DMS53 treated with DMSO at 0.1 percent for 48 hours (cell line): Measurements from ENCODE around the gene ZNF385B.
"Not testable (repeated sequence)": the region's sequence is repeated elsewhere in the genome, so short reads cannot be mapped to it uniquely, and the experiment has no call there.

Experiments
- DNase-seq: peaks from one replicate; lab custom pipeline; 2025; ENCODE audit not compliant: unreplicated experiment; lab: John Stamatoyannopoulos, UW

ZNF385B gene

DNA sequence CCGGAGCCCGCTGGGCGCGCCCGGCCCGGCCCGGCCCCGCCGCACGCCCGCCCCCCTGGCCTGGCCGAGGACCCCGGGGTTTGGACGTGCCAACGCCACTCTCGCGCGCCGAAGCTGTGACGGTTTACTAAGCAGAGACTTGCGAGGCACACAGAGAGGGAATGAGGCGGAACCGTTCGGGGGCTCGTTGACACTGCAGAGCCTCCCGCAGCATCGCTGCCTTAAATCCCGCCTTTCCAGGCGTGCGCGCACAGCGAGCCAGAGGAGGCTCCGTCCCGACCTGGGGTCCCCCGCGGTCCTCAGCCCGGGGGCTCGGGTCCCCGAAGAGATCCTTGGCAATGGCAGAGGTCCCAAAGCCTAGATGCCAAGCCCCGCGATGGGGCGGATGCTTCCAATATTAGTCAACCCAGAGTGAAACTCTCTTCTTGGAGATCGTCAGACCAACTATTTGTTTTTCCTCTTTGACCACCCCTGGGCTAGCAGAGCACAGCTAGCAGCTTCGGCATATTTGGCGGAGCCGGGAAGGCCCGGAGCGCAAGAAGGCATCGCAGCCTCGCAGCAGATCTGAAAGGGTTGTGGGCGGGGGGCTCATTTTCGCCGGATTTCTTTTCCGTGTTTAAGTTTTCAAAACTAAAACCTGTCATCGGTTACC lies at the start of gene ZNF385B:
TSS of gene ZNF385B (minus strand) at position 197 of the 652 bp plus-strand sequence.
- peak; percentile 26 for DNase-seq

GRCh38 chr2:179910735-179911113 lies 49.3 kb upstream of the ZNF385B start:
- DNase-seq: no peak

DNA sequence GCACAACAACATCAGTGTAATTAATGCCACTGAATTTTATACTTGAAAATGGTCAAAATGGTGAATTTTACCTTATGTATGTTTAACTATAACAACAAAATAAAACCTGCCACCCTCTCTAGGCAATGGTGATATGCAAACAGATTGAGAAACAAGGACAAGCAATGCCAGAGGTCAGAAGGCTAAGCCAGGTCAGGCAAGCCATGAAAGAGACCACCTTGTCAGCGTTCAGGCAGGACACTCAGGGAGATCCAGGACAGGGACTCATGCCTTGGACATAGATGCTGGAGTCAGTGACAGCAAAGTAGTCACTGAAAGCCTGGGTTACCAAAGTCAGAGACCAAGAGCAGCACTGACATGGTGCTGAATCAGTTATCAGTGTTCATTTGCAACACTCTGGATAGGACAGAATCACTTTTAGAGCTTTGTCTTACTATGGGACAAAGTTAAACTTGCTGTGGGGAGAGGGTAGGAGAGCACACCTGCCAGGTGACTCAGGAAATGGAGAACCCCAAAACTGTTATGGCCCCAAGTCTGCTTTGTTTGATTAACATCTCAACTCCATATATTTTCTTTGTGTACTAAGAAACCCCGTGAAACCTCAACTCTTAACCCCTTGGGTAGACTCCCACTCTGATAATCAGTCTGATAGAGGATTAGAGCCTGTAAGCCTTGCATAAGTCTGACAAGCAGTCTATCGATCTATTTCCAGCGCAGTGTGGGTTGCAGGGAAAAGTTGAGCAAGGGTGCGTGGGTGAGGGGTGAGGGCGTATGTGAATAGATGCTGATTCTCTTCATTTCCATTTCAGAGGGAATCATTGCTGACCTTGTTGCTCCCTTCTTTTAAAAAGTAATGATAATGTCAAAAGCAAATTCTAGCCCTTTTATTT lies 48.7 kb upstream of the ZNF385B start:
- DNase-seq: no peak

GRCh38 chr2:179900655-179901054 lies 39.2 kb upstream of the ZNF385B start:
- peak; percentile 4 for DNase-seq

DNA sequence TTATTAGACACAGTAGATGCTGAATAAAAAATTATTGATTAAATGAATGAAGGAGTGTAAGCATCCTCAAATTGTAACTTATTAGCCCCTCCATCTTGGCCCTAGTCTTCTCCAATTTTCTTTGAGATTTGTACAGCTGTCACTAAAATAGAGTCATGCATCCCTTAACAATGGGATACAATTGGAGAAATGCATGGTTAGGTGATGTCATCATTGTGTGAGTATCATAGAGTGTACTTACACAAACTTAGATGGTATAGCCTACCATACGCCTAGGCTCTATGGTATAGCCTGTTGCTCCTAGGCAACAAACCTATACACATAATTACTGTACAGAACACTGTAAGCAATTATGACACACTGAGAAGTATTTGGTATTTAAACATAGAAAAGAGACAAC lies 38.3 kb upstream of the ZNF385B start:
- no peak for DNase-seq

GRCh38 chr2:179898873-179899272 lies 37.5 kb upstream of the ZNF385B start:
- peak; percentile 46 for DNase-seq

GRCh38 chr2:179893616-179894015 lies 32.2 kb upstream of the ZNF385B start:
- no peak for DNase-seq

DNA sequence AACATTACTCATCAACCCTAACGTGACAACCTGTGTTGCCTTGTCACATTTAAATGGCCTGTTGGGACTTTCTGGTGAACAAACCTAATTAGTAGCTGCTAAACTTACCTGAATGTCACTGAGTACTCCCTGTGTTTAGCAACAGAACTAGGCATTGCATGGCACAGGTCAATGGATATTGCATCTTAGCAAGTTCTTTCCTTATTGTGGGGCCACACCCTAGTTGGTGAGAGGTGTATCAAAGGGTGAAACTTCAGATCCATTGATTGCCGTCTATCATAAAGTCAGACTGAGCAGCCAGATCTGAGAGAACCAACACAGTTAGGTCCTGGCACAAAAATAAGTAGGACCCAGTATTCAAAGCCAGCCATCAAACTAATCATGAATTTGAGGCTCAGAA lies 29.8 kb upstream of the ZNF385B start:
- DNase-seq: no peak

DNA sequence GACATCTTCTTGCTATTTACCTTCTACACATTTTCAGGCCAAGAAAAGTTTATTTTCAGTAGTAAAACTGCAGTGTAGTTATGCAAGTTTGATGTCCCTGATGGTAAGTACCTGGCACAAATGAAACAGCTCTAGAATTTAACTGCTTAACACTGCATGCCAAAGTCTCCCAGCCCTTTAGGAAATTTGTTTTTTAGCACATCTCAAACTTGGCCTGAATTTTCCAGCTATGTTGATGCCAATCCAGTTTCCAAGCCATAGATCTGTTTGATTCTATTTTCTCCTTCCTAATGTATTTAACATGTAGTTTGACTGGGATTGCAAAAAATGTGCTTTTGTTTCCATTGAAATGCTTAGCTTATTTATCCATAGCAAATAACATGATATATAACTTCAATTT lies 29.3 kb upstream of the ZNF385B start:
- DNase-seq: no peak

DNA sequence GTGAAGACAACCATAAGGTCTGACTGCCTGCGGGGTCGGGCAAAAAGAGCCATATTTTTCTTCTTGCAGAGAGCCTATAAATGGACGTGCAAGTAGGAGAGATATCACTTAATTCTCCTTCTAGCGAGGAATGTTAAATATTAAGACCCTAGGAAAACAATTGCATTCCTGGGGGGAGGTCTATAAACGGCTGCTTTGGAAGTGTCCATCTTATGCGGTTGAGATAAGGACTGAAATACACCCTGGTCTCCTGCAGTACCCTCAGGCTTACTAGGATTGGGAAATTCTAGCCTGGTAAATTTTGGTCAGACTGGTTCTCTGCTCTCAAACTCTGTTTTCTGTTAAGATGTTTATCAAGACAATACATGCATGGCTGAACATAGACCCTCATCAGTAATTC lies 27.2 kb upstream of the ZNF385B start:
- not testable (repeated sequence) for DNase-seq

DNA sequence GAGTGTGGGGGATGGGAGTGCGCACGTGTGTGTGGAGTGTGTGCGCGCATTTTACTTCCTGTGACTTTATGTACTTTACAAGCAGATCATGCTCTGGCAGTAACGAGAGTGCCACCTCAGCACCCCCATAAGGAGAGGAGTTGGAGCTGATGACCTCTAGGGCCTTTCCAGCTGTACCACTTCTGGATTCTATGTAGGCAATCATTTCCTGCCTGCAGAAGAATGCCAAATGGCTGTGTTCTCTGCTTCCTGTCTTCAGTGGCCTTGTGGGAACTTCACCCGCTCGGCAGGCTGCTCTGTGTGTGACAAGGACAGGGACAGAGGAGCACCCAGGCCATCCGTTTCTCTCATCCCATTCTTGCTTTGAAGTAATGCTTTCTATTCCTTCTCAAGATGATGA lies 22.8 kb upstream of the ZNF385B start:
- DNase-seq: peak; percentile 1

DNA sequence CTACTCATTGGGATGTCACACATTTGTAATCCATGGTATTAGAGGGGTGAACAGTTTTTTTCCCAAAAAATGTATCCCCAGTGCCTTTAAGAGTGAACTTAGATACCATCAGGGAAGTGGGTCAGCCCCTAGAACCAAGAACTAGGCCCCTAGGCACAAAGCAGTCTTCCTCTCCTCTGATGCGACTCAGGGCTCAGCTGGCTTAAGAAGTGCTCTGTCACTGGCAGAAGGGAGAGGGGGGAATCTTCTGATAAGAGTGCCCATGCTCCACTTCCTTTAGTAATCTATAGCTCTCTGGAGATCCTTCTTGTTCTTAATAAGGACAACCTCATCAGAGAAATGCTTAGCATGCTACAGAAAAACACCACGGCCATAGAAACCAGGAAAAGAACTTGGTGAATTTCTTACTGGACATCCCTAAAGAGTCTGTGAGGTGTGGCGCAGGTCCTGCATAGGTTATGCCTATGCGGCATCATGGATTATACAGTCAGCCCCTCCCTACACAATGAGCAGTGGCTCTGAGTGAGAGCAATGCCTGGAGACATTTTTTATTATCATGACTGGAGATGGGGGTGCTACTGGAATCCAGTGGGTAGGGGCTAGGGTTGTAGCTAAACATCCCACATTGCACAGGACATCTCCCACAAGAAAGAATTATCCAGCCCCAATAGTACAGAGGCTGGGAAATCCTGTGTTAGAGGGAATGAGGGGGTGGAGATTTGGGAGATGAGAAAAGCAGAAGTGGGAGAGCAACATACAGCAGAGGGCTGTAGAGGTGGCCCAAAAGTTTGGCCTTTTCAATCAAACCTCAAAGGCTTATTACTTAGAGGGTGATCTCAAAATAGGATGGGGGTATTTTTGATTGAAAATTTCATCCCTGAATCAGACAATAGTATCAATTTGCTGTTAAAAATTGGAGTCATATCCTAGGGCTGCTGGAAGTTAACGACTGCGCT lies 21.7 kb upstream of the ZNF385B start:
- DNase-seq: no peak

GRCh38 chr2:179877601-179878364 lies 16.4 kb upstream of the ZNF385B start:
- no peak for DNase-seq

DNA sequence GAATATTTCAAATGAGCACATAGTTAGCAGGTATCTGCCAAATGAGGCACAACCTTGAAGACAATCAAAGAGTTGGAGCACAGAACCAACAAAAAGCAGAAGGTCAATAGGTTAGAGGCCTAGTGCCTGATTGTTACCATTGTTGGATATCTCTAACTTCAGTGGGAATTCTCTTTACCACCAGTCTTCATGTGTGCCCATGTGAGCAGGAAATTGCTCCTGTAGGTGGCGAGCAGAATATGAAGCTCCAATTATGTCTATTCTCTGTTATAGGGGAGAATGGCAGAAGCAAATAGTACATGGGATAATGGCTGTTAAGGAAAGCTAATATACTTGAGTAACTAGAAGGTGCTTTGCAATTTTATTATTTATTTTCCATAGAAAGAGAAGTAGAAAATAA lies 14.9 kb upstream of the ZNF385B start:
- peak; percentile 30 for DNase-seq

DNA sequence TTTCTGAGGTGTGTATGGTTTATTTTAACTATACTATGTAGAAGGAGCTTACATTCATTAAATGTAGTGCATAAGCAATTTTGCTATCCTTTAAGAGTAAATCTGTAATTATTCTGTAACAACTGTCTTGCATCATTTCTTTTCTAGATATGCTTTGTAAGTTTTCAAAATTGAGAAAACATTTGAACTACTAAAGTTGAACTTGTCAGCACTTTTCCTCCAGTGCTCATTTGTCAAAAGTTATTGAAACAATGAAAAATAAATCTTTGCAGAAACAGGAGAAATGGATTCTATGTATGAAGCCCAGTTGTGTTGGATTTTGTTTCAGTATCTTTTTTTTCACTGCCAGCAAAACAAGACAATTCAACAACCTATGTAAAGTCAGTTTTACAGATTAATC lies 14.5 kb upstream of the ZNF385B start:
- no peak for DNase-seq

DNA sequence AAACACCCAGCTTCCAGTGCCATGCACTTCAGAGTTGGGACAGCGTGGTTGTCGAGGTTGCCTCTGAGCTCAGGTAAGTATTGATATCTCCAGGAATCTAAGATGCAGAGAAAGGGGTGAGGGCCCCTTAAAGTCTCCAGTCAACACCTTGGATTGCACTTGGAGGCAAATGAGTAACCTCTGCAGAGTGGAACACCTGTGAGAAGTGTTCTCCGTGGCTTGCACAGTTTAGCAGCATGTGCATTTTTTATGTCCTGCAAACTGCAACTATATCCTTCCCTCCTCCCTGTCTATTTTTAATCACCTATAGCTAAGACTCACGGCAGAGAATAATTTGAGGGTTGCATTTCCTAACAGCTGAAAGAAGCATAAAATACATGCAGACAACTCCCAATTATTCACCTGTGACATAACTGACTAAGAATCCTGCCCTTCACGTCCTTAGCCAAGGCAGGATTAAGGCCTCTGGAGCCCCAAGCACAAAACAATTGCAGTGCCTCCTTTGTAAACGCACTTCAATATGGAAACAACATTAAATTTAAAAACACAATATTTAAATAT lies 1.6 kb upstream of the ZNF385B start:
- DNase-seq: no peak

DNA sequence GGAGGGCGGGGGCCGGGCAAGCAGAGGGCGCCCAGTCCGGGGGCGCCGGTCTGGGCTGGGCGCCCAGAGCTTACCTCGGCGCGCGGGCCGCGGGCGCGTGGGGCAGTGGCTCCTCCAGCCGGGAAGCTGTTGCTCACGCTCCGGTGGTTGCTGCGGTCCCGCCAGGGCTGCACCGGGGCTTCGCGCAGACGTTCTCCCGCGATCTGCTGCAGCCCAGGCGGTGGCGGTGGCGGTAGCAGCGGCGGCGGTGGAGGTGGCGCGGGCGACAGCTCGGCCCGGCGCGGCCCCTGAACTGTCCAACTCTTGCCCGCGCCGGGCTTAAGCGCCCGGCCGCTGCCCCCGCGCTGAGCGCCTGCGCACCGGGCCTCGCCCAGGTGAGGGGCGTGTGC lies 391 bp downstream of the ZNF385B start:
- no peak for DNase-seq

GRCh38 chr2:179860255-179861026 lies 971 bp downstream of the ZNF385B start:
- no peak for DNase-seq

DNA sequence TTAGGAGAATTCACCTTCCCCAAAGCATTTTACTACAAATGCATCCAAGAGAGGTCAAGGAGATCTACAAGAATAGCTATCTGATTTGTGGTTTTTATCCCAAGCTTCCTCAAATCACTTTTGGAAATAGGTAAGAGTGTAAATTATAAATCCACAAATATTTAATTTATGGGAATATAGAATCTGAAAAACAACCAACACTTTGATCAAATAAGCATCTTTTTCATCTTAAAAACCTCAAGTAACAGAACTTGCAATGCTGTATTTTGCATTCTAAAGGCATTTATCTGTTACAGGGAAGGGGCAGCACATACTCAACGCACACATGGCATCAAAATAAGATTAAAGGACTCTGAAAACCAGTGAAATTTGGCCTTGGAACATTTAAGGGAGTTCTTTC lies 1.9 kb downstream of the ZNF385B start:
- no peak for DNase-seq

DNA sequence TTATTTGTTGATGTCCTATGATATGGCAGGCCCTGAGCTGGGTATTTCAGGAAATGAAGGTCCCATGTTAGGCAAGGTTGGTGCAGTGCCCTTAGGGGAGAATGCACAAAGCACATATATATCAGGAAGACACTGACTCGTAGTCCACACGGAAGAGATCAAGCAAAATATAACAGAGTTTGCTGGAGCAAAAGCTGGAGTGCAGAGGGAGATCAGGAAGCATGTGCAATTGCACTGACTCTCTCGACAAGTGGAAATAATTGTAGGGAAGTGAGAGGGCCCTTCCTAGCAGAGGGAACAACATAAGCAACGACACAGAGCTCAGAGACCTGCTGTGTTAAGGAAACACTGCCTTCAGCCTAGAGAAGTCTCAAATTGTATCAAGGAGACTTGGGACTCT lies 4.2 kb downstream of the ZNF385B start:
- DNase-seq: no peak
